Loucy (cell line): ENCODE measurements around the gene PGA4.

Experiments
- H2AFZ ChIP-seq: fragments of 200-600 bp; sonication (generic); 2 replicates; pipeline ENCODE4 v1.6.0; 2016; ENCODE audit warnings: antibody characterized with exemption, mild to moderate bottlenecking, low read length, moderate library complexity
- H3F3A ChIP-seq: fragments of 200-600 bp; 2 replicates; pipeline ENCODE4 v1.6.0; 2016; ENCODE audit warnings: antibody characterized with exemption, low read depth, mild to moderate bottlenecking
- H3K27me3 ChIP-seq: fragments of 200-600 bp; sonication (generic); 2 replicates; pipeline ENCODE4 v1.6.1; 2014; ENCODE audit warnings: low read length, mild to moderate bottlenecking; ENCODE audit not compliant: insufficient read depth, poor library complexity, severe bottlenecking
- H3K36me3 ChIP-seq: fragments of 200-600 bp; sonication (generic); 2 replicates; pipeline ENCODE4 v1.6.1; 2016; ENCODE audit warnings: low read length; ENCODE audit not compliant: insufficient read depth
- H3K4me1 ChIP-seq: fragments of 200-600 bp; sonication (generic); 2 replicates; pipeline ENCODE4 v1.5.1; 2014; ENCODE audit warnings: low read length, mild to moderate bottlenecking; ENCODE audit not compliant: insufficient read depth, poor library complexity, severe bottlenecking
- H3K4me2 ChIP-seq: fragments of 200-600 bp; sonication (generic); 2 replicates; pipeline ENCODE4 v1.6.0; 2014; ENCODE audit warnings: antibody characterized with exemption, low read length, low read depth, mild to moderate bottlenecking; ENCODE audit not compliant: poor library complexity, severe bottlenecking
- H3K4me3 ChIP-seq: fragments of 200-600 bp; sonication (generic); 2 replicates; pipeline ENCODE4 v1.5.1; 2014; ENCODE audit warnings: low read length, mild to moderate bottlenecking, mixed read lengths; ENCODE audit not compliant: poor library complexity, severe bottlenecking
- H3K79me2 ChIP-seq: fragments of 200-600 bp; sonication (generic); 2 replicates; pipeline ENCODE4 v1.6.1; 2014; ENCODE audit warnings: low read length; ENCODE audit not compliant: insufficient read depth
- H3K9ac ChIP-seq: fragments of 200-600 bp; sonication (generic); 2 replicates; pipeline ENCODE4 v1.6.0; 2014; ENCODE audit warnings: mild to moderate bottlenecking, low read depth, low read length, moderate library complexity; ENCODE audit not compliant: poor library complexity, severe bottlenecking
- H3K9me2 ChIP-seq: fragments of 200-600 bp; sonication (generic); replicated peaks from 2 replicates; pipeline ENCODE4 v1.6.1; 2016; ENCODE audit warnings: low read depth, low read length, mixed read lengths
- H3K9me3 ChIP-seq: fragments of 200-600 bp; sonication (generic); 2 replicates; pipeline ENCODE4 v1.6.1; 2014; ENCODE audit warnings: mild to moderate bottlenecking, antibody characterized with exemption, low read length, low read depth; ENCODE audit not compliant: insufficient read depth
- H4K20me1 ChIP-seq: fragments of 200-600 bp; sonication (generic); 2 replicates; pipeline ENCODE4 v1.6.0; 2014; ENCODE audit warnings: antibody characterized with exemption, low read length, mild to moderate bottlenecking; ENCODE audit not compliant: insufficient read depth, poor library complexity, severe bottlenecking
- EZH2phosphoT487 ChIP-seq: fragments of 200-600 bp; IDR thresholded peaks from 2 replicates; pipeline ENCODE4 v1.6.1; 2018; ENCODE audit warnings: antibody characterized with exemption, mild to moderate bottlenecking, moderate library complexity, borderline replicate concordance
- TF ChIP-seq, protein P1 (sequence below): fragments of 200-600 bp; sonication (generic); conservative IDR thresholded peaks from 2 replicates; pipeline ENCODE4 v1.5.1; 2014; ENCODE audit warnings: mild to moderate bottlenecking, antibody characterized with exemption, low read length

PGA4 gene

DNA sequence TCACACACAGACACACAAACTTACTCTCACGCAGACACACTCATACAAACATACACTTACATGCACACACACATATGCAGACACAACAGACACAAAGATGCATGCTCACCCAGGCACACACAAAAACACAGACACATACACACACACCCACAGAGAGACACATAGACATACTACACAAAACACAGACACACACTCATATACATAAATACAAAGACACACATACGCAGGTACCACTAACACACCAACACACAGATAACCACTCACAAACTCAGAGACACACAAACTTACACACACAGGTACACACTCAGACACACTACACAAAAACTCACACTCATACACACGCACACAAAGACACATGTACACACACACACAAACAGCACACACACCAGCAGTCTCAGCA, 50.6 kb downstream of the PGA4 start:
- Histone ChIP-seq H3K27me3 (no peaks in the 10 kb centered on the region), H3K9me3 (no peaks in the 10 kb centered on the region), H3K4me3 (no peak overlapping the region), H3K4me1 (no peaks in the 10 kb centered on the region), H3K9ac (no peak overlapping the region), H3K79me2 (no peaks in the 10 kb centered on the region), H2AFZ (no peak overlapping the region), H4K20me1 (no peaks in the 10 kb centered on the region), H3K36me3 (no peaks in the 10 kb centered on the region), H3F3A (no peaks in the 10 kb centered on the region), H3K4me2 (no peak overlapping the region), H3K9me2 (no peaks in the 10 kb centered on the region)
- TF ChIP-seq, protein P1, sequence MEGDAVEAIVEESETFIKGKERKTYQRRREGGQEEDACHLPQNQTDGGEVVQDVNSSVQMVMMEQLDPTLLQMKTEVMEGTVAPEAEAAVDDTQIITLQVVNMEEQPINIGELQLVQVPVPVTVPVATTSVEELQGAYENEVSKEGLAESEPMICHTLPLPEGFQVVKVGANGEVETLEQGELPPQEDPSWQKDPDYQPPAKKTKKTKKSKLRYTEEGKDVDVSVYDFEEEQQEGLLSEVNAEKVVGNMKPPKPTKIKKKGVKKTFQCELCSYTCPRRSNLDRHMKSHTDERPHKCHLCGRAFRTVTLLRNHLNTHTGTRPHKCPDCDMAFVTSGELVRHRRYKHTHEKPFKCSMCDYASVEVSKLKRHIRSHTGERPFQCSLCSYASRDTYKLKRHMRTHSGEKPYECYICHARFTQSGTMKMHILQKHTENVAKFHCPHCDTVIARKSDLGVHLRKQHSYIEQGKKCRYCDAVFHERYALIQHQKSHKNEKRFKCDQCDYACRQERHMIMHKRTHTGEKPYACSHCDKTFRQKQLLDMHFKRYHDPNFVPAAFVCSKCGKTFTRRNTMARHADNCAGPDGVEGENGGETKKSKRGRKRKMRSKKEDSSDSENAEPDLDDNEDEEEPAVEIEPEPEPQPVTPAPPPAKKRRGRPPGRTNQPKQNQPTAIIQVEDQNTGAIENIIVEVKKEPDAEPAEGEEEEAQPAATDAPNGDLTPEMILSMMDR = no peak
- TF ChIP-seq EZH2phosphoT487 = no peak

DNA sequence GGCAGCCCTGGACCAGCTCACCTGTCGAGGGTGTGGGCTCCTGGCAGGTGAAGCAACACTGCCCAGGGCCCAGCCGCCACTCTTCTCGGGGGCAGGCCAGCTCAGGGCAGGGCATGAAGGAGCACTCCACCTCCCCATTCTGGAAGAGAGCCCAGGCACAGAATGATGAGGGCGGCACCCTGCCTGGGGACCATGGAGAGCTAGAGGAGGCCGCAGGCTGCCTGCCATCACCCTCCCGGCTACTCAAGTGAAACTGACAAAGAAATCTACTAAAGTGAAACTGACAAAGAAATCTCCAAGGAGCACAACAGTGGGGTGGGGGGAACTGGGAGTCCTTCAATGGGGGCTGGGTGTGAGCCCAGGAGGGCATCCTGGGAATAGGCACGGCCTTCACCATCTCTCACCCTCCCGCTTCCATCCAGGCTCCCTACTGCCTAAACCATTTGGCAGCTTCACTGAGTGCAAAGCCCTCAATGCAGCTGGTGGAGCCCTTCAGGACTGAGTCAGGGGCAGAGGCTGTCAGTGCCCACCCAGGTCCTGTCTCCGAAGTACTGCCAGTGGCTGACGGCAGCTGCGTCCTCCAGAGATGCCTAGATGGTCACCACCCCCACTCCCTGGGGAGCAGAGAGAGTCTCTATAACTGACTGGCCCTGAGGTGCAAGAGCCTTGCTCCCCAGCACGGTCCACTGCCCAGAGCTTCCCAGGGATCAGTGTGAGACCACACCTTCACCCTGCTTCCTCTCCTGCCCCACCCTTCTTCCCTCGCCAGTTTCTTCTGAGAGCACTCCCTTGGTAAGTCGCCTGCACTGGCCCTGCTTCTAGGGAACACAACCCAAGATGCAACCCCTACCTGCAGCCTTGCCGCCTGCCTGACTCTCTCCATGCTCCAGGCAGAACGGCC, 51.3 kb downstream of the PGA4 start:
- Histone ChIP-seq H3K4me1 (no peaks in the 10 kb centered on the region), H3K4me3 (no peak overlapping the region), H3K9ac (no peak overlapping the region), H3K27me3 (no peaks in the 10 kb centered on the region), H4K20me1 (no peaks in the 10 kb centered on the region), H3K9me3 (no peaks in the 10 kb centered on the region), H2AFZ (no peak overlapping the region), H3F3A (no peaks in the 10 kb centered on the region), H3K4me2 (no peak overlapping the region), H3K9me2 (no peaks in the 10 kb centered on the region), H3K79me2 (no peaks in the 10 kb centered on the region), H3K36me3 (no peaks in the 10 kb centered on the region)
- TF ChIP-seq, protein P1 = no peak
- TF ChIP-seq EZH2phosphoT487 = no peak

DNA sequence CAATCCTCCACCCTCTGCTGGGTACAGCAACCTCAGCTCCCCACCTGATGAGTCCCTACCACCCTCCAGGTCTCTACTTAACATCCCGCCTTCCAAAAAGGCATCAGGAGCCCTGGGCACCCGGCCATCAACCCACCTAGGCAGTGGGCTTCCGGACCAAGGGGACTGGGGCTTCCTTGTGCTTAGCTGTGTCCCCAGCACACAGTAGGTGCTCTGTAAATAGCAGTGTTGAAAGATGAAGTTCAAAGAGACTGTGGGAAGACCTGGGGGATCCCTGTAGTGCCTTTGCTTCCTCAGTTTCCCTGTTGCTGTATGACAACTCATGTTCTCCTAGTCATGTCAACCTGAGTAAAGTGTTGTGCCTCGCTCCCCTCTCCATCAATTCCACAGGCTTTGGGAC, 51.9 kb downstream of the PGA4 start:
- Histone ChIP-seq H3K9me3 (no peaks in the 10 kb centered on the region), H3K79me2 (no peaks in the 10 kb centered on the region), H3K4me3 (no peak overlapping the region), H3K9ac (no peak overlapping the region), H3K4me2 (no peak overlapping the region), H2AFZ (no peak overlapping the region), H3K27me3 (no peaks in the 10 kb centered on the region), H3K9me2 (no peaks in the 10 kb centered on the region), H4K20me1 (no peaks in the 10 kb centered on the region), H3K36me3 (no peaks in the 10 kb centered on the region), H3K4me1 (no peaks in the 10 kb centered on the region), H3F3A (no peaks in the 10 kb centered on the region)
- no peak for TF ChIP-seq EZH2phosphoT487
- TF ChIP-seq, protein P1 = no peak
